Neural cell (in vitro differentiated cells): ENCODE results near the gene PCGF6. TPM values are rescaled to one million over a fixed set of nuclear protein-coding genes. Genes with fewer than 3 reads are reported as not detected.
"Not testable (repeated sequence)": the region's sequence is repeated elsewhere in the genome, so short reads cannot be mapped to it uniquely, and the experiment has no call there.

Experiments
- H2AFZ ChIP-seq: fragments of 200-600, 300-800 bp; sonication (generic), shearing (Covaris generic); 2 replicates; pipeline ENCODE4 v1.6.0; 2014; ENCODE audit warnings: low read depth, mild to moderate bottlenecking, antibody characterized with exemption, low read length, moderate library complexity
- H3F3A ChIP-seq: fragments of 200-600 bp; shearing (Covaris generic); 2 replicates; pipeline ENCODE4 v1.6.1; 2016; ENCODE audit warnings: mild to moderate bottlenecking, moderate library complexity, mixed read lengths, antibody characterized with exemption, low read length; ENCODE audit not compliant: insufficient read depth, poor library complexity, severe bottlenecking
- H3K27ac ChIP-seq: fragments of 200-600, 300-800 bp; sonication (generic), shearing (Covaris generic); 2 replicates; pipeline ENCODE4 v1.5.1; 2014; ENCODE audit warnings: mild to moderate bottlenecking, low read length, moderate library complexity
- H3K27me3 ChIP-seq: fragments of 300-800, 200-600 bp; sonication (generic), shearing (Covaris generic); 2 replicates; pipeline ENCODE4 v1.6.0; 2014; ENCODE audit warnings: mild to moderate bottlenecking, low read depth, low read length, moderate library complexity; ENCODE audit not compliant: insufficient read depth
- H3K36me3 ChIP-seq: fragments of 300-800, 200-600 bp; sonication (generic), shearing (Covaris generic); 2 replicates; pipeline ENCODE4 v1.5.1; 2014; ENCODE audit warnings: mild to moderate bottlenecking, antibody characterized with exemption, low read length, moderate library complexity; ENCODE audit not compliant: insufficient read depth
- H3K4me2 ChIP-seq: fragments of 300-800, 200-600 bp; sonication (generic), shearing (Covaris generic); 2 replicates; pipeline ENCODE4 v1.6.0; 2014; ENCODE audit warnings: mild to moderate bottlenecking, low read length
- H3K4me3 ChIP-seq: fragments of 300-800, 200-600 bp; sonication (generic), shearing (Covaris generic); 2 replicates; pipeline ENCODE4 v1.5.1; 2014; ENCODE audit warnings: mild to moderate bottlenecking, low read length, moderate library complexity
- H3K79me2 ChIP-seq: fragments of 200-600 bp; shearing (Covaris generic); replicated peaks from 2 replicates; pipeline ENCODE4 v1.6.0; 2014; ENCODE audit warnings: mild to moderate bottlenecking, low read length, moderate library complexity; ENCODE audit not compliant: insufficient read depth
- H3K9ac ChIP-seq: fragments of 300-800, 200-600 bp; sonication (generic), shearing (Covaris generic); 2 replicates; pipeline ENCODE4 v1.6.1; 2016; ENCODE audit warnings: mild to moderate bottlenecking, low read length, mixed read lengths
- H3K9me2 ChIP-seq: fragments of 200-600 bp; shearing (Covaris generic); 2 replicates; pipeline ENCODE4 v1.6.1; 2016; ENCODE audit warnings: mild to moderate bottlenecking, low read length, mixed read lengths; ENCODE audit not compliant: insufficient read depth
- H3K9me3 ChIP-seq: fragments of 200-600, 300-800 bp; sonication (generic), shearing (Covaris generic); 2 replicates; pipeline ENCODE4 v1.6.1; 2016; ENCODE audit warnings: mild to moderate bottlenecking, mixed run types, low read length, moderate library complexity, mixed read lengths
- H4K20me1 ChIP-seq: fragments of 200-600 bp; shearing (Covaris generic); 2 replicates; pipeline ENCODE4 v1.6.1; 2016; ENCODE audit warnings: mild to moderate bottlenecking, mixed run types; ENCODE audit not compliant: insufficient read depth
- CTCF ChIP-seq: fragments of 450-650 bp; IDR thresholded peaks from 2 replicates; pipeline ENCODE4 v1.5.1; 2014; ENCODE audit warnings: antibody characterized with exemption, mild to moderate bottlenecking, moderate library complexity; ENCODE audit not compliant: poor library complexity, severe bottlenecking
- EP300 ChIP-seq: fragments of 450-650 bp; conservative IDR thresholded peaks from 2 replicates; pipeline ENCODE4 v1.6.1; 2014; ENCODE audit warnings: antibody characterized with exemption, mild to moderate bottlenecking, moderate library complexity; ENCODE audit not compliant: poor library complexity, severe bottlenecking
- EZH2 ChIP-seq: fragments of 200-600, 300-800 bp; shearing (Covaris generic), sonication (generic); IDR thresholded peaks from 2 replicates; pipeline ENCODE4 v1.6.1; 2014; ENCODE audit warnings: antibody characterized with exemption, low read length, borderline replicate concordance, mild to moderate bottlenecking; ENCODE audit not compliant: insufficient read depth, poor library complexity, severe bottlenecking
- MXI1 ChIP-seq: fragments of 450-650 bp; conservative IDR thresholded peaks from 2 replicates; pipeline ENCODE4 v1.6.1; 2014; ENCODE audit warnings: antibody characterized with exemption, mild to moderate bottlenecking; ENCODE audit not compliant: poor library complexity, severe bottlenecking
- POLR2AphosphoS5 ChIP-seq: IDR thresholded peaks from 2 replicates; pipeline ENCODE4 v1.6.1; 2012
- RAD21 ChIP-seq: fragments of 450-650 bp; conservative IDR thresholded peaks from 2 replicates; pipeline ENCODE4 v1.6.1; 2014; ENCODE audit warnings: antibody characterized with exemption, mild to moderate bottlenecking, moderate library complexity
- REST ChIP-seq: IDR thresholded peaks from 2 replicates; pipeline ENCODE4 v1.6.1; 2012; ENCODE audit warnings: borderline replicate concordance
- SMC3 ChIP-seq: fragments of 450-650 bp; conservative IDR thresholded peaks from 2 replicates; pipeline ENCODE4 v1.6.1; 2014; ENCODE audit warnings: antibody characterized with exemption, mild to moderate bottlenecking, moderate library complexity; ENCODE audit not compliant: poor library complexity
- TAF1 ChIP-seq: IDR thresholded peaks from 2 replicates; pipeline ENCODE4 v1.6.1; 2012; ENCODE audit warnings: low read depth
- polyA plus RNA-seq: library from polyadenylated mRNA; depleted of rRNA; stranded (reverse); fragments of >200 nt; gene quantifications from 2 replicates; pipeline ENCODE4 v1.2.3, GENCODE V29; 2014

The PCGF6 gene
- polyA plus RNA-seq, 1 donor from 2014 or later: 31.3 TPM

GRCh38 chr10:103355906-103356599 is 5.1 kb upstream of the PCGF6 start:
- Histone ChIP-seq H3K27me3 (no peaks in the 10 kb centered on the region), H3F3A (no peaks in the 10 kb centered on the region), H3K4me2 (no peak overlapping the region), H3K9ac (no peak overlapping the region), H3K9me3 (no peaks in the 10 kb centered on the region), H4K20me1 (no peaks in the 10 kb centered on the region), H3K4me3 (no peak overlapping the region), H3K9me2 (no peaks in the 10 kb centered on the region), H2AFZ (no peak overlapping the region), H3K27ac (no peak overlapping the region), H3K36me3 (no peaks in the 10 kb centered on the region), H3K79me2 (no peaks in the 10 kb centered on the region)
- TF ChIP-seq EZH2 (no peak), RAD21 (no peak), EP300 (no peak), REST (no peak), CTCF (no peak), TAF1 (no peak), SMC3 (no peak), MXI1 (no peak), POLR2AphosphoS5 (no peak)

- not testable (repeated sequence) for H3K27me3 ChIP-seq
These were observed 3.6 kb upstream of the PCGF6 start for GRCh38 chr10:103354567-103354966.

GRCh38 chr10:103353281-103353680 is 2.3 kb upstream of the PCGF6 start:
- TF ChIP-seq MXI1 (no peak), EP300 (no peak), POLR2AphosphoS5 (no peak), TAF1 (no peak), CTCF (no peak), SMC3 (no peak), RAD21 (no peak), EZH2 (no peak), REST (no peak)
- H2AFZ ChIP-seq: no peak overlapping the region
- no peak overlapping the region for H3K9ac ChIP-seq
- no peaks in the 10 kb centered on the region for H3K9me3 ChIP-seq
- H3K4me3 ChIP-seq: no peak overlapping the region
- H4K20me1 ChIP-seq: no peaks in the 10 kb centered on the region
- no peaks in the 10 kb centered on the region for H3K9me2 ChIP-seq
- no peaks in the 10 kb centered on the region for H3F3A ChIP-seq
- no peaks in the 10 kb centered on the region for H3K36me3 ChIP-seq
- H3K79me2 ChIP-seq: peaks cover 8% of the 10 kb centered on the region
- H3K4me2 ChIP-seq: no peak overlapping the region
- no peak overlapping the region for H3K27ac ChIP-seq
- H3K27me3 ChIP-seq: no peaks in the 10 kb centered on the region

More at GRCh38 chr10:103354567-103354966, 3.6 kb upstream of the PCGF6 start:
- H3K9me2 ChIP-seq, H3K9ac ChIP-seq, H3K36me3 ChIP-seq, H3K27ac ChIP-seq, H2AFZ ChIP-seq, H3K4me3 ChIP-seq, H3F3A ChIP-seq, H3K79me2 ChIP-seq, H3K9me3 ChIP-seq, H4K20me1 ChIP-seq, H3K4me2 ChIP-seq: not testable (repeated sequence)
